DMS53 (cell line): ENCODE data around the gene MED12L.
"Not testable (repeated sequence)": the region's sequence is repeated elsewhere in the genome, so short reads cannot be mapped to it uniquely, and the experiment has no call there.

Experiments
- DNase-seq: peaks from one replicate; lab custom pipeline; 2025; lab: John Stamatoyannopoulos, UW

Gene MED12L

DNA sequence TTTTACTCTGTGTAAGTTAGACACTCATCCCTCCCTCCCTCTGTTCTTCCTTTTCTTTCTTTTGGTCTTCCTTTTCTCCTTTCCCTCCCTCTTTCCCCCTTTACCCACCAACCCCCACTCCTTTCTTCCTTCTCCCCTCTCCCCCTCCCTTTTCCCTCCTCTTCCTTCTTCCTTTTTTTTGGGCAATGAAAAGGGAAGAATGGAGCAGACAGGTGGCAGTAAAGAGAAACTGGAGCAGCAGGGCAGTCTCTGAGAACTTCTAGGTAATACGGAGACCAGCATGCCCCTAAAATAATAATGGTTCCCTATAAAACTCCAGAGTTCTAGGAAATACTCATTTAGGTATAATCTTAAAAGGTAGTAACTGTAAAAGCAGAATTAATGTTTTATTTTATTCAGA is 129.0 kb downstream of the MED12L start:
- no peak for DNase-seq

DNA sequence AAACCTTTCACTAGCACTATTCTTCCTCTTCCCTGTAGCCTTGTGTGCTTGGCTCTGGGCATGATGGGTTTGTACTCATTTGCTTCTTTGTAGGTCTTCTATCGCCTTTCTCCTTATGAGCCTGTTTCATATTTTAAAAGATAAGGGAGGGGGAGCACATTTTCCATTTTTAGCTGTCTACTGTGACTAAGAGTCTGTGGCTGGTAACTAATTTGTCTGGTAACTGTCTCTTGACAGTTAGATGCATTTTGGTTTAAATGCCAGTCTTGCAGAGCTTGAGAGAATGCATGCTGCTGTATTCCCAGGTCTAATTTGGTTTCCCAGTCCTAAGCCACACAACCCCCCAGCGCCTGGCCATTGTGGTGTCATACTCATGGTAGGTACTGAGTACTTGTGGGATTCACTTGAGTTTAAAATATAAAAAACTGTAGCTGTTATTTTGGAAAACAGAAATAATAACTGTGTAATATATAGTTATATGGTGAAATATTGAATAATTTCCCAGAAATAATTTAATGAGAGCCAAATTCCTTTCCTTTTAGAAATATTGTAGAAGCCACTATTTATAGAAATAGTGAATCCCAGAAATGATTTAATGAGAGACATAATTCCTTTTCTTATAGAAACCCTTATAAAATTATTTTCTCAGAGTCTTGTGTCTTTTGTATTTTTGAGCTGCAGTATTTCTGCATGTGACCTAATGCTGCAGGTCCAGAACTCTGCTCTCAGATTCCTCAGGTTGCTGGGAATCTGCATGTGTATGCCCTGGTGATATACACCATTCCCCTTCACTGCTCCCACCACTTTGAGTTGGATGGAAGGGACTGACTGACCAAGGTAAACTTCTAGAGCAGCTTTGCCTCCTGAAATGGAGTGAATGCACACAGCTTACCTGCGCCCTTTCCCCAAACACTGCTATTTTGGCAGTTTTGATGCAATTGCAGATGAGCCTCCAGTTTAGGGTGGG is 131.5 kb downstream of the MED12L start:
- DNase-seq = no peak

DNA sequence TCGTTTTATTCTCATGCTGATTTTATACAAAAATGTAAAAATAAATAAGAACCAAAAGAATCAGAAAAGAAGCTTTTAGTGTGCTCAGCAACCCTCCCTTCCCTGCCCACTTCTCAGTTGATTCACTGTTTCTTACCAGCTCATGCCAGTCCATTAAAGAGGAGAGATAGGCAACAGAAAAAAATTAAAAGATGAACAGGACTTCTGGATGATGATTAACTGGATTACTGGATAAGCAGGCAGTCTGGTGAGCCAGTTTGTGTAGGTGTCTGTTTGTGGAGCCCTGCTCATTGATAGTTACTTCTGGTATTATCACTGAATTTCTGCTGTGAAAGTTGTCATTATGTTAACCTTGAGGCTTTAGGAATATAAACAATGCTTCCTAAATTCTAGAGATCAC is 132.7 kb downstream of the MED12L start:
- no peak for DNase-seq

DNA sequence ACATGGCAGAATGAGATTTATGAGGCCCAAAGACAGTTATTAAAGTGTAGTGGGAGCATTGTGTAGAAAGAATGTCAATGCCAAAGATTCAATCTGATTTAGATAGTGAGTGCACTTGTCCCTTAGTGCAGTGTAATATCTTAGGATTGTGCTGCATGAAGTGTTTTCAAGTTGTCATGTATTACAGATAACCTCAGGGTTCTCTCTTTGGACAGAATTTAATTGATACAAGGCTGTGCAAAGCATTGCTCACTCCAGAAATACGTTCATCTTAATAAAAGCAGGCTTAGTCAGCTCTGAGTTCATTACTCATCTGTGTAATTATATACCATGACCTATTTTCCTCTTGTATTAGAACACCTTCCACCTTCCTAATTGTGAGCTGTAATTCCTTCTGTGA is 133.6 kb downstream of the MED12L start:
- no peak for DNase-seq

DNA sequence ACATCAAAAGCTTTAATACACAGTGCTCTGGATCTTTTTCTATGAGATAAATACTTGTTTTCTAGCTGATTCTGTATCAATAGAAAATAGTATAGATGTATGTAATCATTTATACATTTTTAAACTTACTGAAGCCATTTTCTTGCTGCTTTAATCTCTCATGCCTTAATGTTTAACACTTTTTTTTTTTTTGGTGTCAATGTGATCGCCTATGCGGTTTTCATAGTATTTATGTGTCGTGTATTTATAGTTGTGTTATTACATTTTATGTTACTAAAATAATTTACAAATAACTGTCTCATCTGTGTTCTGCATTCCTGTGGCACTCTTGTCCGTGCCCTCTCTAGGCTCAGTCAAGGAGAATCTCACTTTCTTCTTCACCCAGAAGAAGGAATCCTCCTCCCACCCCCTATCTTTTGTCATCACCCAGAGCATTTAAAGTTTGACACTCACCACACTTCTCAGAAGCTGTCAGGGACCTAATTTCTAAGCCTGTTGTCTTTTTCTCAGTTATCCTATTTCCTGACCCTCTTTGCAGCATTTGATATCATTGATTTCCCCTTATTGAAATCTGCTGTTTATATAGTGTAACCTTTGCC is 138.9 kb downstream of the MED12L start:
- no peak for DNase-seq

DNA sequence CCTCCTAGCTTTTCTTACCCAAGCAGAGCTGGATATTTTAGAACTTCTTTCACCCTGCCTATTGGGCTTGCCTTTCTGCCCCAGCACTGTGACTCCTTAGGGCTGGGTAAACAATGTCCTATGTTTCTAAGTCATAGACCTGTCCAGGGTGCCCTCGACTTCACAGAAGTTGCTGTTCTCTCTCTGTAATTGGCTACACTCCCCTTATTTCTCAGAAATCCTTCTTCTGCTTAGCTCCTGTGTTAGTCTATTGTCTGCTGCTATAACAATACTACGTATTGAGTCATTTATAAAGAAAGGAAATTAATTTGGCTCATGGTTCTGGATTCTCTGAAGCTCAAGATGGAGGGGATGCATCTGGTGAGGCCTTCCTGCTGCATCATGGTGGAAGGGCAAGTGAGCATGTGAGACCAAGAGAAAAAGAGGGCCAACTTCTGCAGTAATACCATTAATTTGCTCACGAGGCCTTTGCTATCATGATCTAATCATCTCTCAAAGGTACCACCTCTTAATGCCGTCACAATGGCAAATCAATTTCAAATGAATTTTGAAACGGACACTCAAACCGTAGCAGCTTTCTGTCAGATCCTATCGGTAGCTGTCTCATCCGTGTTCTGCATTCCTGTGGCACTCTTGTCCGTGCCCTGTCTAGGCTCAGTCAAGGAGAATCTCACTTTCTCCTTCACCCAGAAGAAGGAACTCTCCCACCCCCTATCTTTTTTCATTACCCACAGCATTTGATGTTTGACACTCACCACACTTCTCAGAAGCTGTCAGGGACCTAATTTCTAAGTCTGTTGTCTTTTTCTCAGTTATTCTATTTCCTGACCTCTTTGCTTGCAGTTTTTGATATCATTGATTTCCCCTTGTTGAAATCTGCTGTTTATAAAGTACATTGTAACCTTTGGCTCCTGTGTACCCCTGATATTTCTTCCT is 139.8 kb downstream of the MED12L start:
- DNase-seq = no peak

DNA sequence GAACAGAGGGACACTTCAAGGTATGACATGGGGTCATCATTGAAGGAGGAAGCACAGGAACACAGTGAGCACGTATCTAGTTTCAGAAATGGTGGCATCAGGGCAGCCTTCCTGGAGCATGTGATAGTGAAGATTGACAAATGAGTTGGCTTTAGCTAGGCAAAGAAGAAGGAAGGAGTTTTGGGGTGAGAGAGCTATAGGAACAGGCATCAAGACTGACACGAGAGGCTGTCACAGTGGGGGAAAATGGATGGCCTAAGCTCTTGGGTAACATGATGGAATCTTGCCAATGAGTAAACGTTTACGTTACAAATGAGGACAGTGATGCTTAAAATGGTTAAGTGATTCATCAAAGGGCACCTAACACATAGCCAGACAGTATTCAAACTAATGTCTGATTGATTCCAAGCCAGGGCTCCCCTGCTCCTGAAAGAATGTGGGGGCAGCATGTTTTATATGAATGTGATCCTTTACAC is 140.7 kb downstream of the MED12L start:
- DNase-seq = peak; percentile 29

DNA sequence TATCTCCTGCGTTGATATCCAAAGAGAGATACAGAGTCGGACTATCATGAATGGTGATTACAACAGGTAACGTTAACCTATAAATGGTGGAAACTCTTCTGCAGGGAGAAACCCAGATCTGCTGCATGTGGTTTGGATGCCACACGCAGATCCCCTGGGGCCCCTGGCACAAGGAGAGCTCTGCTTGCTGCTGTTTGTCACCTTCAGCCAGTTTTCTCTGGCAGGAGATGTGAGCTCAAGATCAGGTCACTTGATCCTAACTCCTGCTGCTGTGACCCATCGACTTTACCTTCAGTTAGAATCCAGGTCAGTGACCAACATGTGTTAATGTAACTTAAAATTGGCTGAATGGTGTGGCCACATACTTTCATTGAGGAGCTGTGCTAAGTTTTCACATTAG is 141.4 kb downstream of the MED12L start:
- DNase-seq = no peak

DNA sequence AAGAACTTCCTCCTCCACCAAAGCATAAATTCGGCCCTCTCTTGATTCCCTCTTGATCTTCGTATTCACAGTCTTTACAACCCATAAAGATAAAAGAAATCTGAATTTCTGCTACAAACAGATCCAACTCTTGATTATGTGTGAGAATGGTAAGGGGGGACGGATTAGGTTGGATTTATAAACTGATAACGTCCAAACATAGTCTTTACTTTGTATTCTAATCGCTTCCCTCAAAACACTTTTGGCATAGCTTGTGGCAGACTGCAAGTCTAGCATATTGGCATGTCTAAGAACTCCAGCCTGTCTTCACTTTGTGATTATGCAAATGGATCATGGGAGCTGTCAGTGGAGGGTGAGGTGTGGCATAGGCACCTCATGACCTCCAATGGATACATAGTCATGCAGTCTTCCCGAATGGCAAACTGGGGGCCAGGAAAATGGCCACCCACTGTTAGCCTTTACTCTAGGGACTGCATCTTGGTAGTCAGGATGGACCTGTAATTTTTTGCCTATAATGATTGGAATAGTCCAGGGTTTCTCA is 141.9 kb downstream of the MED12L start:
- peak; percentile 9 for DNase-seq

DNA sequence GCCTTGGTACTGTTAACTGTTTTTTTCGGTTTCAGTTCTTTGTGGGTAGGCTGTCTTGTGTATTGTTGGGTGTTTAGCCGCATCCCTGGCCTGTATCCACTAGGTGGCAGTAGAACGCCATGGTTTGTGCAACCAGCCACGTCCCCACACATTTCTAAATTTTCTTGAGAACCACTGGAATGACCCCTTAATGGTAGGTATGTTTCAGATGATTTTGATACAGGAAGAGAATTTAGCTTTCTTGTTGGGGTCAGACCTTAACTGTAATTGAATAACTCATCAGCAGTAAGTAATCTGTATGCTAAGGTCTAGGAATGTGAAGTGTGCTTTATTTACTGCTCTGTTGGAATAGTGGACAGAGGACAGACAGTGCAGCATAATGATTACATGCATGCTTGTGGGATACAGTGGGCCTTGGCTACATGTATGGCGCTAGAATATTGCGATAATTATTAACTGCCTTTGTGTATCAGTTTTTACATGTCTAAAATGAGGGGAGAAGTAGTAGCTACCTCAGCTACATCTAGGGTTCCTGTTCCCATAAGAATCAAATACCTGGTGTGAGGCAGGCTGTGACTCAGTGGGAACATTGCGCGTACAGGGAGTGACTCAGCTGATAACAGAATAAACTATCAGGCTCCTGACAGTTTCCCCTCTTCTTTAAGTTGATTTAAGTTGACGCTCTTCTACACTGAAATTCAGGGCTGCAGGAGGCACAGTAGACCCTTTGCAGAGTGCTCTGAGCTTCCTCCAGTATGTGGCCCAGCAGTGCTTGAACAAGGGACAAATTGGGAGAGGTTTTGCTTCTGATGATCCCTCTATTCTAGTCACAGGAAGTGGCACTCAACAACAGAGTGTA is 142.6 kb downstream of the MED12L start:
- DNase-seq = peak; percentile 67

DNA sequence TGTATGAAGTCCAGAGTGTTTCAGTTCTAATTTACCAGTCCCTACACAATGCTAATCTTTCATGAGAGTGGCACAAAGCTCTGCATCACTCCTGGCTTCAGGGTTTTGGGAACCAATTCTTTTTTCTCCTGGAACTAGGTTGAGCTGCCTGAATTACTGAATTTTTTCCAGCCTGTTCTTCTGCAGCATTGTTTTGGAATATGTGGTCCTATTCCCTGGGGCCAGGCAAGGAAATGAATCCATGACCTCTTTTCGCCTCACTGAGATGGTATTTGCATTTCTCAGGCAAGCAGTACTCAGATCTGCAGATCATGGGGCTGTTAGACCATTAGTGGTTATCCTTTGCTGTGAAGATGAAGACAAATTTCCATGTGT is 143.2 kb downstream of the MED12L start:
- no peak for DNase-seq

DNA sequence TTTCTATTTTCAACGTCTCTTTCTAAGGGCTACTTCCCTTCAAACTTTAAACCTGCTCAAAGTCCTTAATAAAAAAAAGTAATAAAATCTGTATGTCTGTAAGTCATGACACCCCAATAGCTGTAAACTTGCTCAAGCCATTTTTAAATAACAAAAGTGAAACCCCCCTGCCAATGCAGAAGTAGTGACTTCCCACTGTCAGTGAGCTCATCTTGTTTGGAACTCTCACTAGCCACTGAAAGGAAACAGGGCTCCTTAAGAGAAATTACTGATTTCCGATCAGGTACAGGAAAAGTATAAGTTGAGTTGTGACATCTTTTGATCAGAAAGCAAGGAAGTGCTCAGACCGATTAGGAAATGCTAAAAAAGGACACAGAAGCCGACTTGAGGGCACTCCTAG is 145.2 kb downstream of the MED12L start:
- DNase-seq = no peak

DNA sequence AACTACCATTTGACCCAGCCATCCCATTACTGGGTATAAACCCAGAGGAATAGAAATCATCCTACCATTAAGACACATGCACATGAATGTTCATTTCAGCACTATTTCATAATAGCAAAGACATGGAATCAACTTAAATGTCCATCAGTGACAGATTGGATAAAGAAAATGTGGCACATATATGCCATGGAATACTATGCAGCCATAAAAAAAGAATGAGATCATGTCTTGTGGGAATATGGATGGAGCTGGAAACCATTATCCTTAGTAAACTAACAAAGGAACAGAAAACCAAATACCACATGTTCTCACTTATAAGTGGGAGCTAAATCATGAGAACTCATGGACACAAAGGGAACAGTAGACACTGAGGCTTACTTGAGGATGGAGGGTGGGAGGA is 146.9 kb downstream of the MED12L start:
- DNase-seq = not testable (repeated sequence)

DNA sequence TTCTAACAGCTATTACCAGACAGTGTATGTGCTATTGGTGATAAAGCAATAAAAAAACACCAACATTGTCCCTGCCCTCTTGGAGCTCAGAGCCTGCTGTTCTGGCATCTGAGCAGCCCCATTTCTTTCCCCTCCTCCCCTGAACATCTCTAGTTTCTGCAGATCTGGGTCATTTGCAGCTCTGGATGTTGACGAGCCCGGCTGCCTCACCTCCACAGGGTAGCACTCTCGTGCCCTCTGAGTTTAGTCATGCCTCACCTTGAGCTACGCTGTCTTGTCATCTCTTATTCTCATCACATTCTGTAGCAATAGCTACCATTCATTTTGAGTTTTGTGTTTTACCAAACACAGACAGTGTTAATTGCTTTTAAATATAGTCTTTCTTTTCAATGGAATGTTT is 147.5 kb downstream of the MED12L start:
- no peak for DNase-seq

DNA sequence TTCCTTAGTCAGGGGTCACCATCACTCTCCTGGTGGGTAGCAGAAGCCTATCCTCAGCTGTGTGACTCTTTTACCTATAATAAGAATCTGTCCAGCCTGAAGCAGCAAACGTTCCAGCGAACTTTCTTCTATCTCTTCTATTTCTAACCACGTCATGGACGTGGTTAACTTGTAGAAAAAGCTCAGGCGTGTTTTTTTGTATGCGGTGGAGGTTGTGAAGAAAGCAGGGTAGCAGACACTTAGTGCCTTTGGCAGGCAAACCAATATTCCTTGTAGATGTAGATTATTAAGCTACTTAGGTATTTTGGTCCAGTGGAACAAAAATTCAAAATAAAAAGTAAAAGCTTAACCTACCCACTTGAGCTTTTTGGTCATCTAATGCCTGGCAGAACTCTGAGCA is 149.4 kb downstream of the MED12L start:
- no peak for DNase-seq

DNA sequence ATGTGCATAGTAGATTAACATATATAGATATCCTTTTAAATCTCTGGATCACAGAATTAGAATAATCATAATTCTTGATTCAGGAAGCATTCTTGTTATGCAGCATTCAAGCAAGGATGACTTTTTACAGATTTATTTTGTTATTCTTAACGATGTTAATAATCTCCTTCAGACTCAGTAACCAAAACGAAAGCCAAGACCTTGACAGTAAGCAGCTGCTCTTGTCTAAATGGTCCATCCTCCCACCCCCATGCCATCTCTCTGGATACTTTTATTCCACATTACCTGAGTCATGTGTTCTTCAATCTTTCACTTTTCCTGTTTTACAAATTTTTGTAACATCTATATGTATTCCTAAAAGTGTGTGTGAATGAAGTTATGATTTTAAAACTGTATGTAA is 150.9 kb downstream of the MED12L start:
- no peak for DNase-seq

DNA sequence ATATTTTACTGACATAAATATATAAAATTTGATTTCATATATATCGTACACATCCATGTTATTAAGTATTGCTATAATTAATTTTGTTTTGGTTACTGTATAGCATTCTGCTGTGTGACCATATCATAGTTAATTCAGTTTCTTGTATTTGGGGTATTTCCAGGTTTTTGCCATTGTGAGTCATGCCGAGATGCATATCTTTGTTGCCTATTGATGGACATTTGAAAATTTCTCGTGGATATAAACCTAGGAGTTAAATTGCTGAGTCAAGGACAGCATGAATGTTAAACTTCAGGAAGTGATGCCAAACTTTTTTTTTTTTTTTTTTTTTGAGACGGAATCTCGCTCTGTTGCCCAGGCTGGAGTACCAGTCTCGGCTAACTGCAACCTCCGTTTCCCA is 151.3 kb downstream of the MED12L start:
- DNase-seq = no peak

DNA sequence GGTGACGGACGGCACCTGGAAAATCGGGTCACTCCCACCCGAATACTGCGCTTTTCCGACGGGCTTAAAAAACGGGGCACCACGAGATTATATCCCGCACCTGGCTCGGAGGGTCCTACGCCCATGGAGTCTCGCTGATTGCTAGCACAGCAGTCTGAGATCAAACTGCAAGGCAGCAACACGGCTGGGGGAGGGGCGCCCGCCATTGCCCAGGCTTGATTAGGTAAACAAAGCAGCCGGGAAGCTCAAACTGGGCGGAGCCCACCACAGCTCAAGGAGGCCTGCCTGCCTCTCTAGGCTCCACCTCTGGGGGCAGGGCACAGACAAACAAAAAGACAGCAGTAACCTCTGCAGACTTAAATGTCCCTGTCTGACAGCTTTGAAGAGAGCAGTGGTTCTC is 156.5 kb downstream of the MED12L start:
- peak; percentile 56 for DNase-seq

DNA sequence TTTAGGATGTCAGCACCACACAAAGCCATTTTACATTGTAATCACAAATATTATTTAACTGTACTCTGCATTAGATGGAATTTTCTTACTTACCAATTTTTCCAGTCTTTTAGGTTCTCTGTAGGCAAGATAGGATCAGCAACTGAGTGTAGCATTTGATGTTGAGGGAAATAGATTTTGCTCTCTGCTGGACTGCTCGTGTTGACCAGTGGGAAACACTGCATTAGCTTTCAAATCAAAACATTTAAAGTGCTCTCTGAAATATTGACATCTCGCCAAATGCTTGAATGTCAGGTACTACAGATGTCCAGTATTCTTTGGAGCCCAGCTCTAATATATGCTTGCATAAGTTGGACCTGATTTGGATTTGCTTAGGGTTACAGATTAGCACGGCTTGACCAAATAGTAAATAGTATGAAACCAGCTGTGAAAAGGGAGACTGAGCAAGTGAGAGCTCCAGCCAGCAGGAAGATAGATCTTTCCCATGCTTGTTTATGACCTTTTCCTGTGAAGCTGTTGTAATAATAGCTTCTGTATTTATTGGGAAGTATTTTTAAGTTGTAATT is 163.4 kb downstream of the MED12L start:
- peak; percentile 3 for DNase-seq

DNA sequence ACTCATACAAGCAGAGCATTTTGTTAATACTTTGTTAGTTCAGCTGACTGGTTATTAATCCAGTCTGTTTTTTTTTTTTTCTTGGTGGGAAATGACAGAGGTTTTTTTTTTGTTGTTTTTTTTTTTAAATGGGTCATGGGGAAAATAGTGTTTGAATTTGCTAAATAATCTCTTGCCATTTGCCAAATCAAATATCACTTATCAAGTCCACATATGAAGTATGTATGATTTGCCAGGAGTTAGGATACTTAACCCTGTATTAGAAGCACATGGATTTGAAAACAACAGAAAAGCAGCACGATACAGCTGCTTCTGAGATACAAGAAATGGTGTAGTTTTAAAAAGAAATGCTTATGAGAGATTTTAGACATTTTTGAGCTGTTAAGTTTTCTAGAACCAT is 171.3 kb downstream of the MED12L start:
- DNase-seq = no peak

DNA sequence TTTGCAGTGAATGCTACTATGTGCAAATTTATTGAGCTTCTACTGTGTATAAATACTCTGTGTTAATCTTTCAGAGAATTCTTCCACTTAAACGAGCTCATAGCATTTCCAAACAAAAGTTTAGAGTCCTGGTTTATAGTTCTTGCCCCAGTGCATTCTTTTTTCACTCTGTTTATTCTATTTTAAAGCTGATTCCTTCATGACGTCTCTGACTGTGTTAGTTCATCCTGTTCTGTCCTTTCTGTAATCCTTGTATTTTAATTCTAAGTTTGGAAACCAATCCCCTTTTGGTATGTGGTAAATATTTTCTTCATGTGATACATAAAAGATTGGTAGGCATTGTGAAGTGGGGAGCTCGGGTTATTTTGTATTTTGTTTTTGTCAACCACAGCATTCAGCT is 174.2 kb downstream of the MED12L start:
- no peak for DNase-seq
